ENCODE measurements around the gene TMBIM4.

- TF ChIP-seq CTCF (IDR thresholded peaks at IDR 0.05) = no peak
- TF ChIP-seq POLR2A (IDR thresholded peaks at IDR 0.05) = no peak
Measured at GRCh38 chr12:66152732-66153131, 17.1 kb downstream of the TMBIM4 start.

Data from lower leg skin (tissue), 3 donors.